NB4 (cell line): ENCODE results near the gene SETDB2.

ENCODE experiments used
- DNase-seq: peaks from one replicate; pipeline ENCODE4 v3.0.0; 2010; ENCODE audit warnings: low read depth
- H3K4me3 ChIP-seq: one replicate; pipeline ENCODE4 v1.5.1; 2011; ENCODE audit warnings: mild to moderate bottlenecking, low read depth, low read length, moderate library complexity
- CTCF ChIP-seq: IDR thresholded peaks from one replicate; pipeline ENCODE4 v1.5.1; 2012; ENCODE audit warnings: low read depth, low read length
- MAX ChIP-seq: IDR thresholded peaks from 2 replicates; pipeline ENCODE4 v1.6.1; 2011; ENCODE audit warnings: low read depth, low read length
- MYC ChIP-seq: IDR thresholded peaks from 2 replicates; pipeline ENCODE4 v1.6.1; 2011; ENCODE audit warnings: low read depth, low read length
- POLR2A ChIP-seq: IDR thresholded peaks from 2 replicates; pipeline ENCODE4 v1.6.1; 2011; ENCODE audit warnings: mild to moderate bottlenecking; ENCODE audit not compliant: insufficient read length; ENCODE audit errors: extremely low read depth

Gene SETDB2

DNA sequence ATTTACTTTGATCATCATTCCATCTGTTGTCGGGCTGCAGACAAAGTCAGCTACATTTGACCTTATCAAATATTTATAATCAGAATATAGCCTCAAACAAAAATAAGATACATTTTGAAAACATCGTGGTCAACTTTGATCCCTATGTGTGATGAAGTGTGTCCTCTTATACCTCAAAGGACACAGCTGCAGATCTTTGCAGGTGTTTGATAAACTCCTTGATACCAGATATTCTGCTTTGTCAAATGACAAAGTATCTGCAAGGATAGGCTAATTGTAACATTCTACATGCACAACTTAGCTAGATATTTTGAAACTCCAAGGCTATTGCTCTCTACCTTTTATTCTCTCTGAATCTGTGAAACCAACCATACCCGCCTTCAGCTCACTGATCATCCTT, 95.7 kb downstream of the SETDB2 start:
- H3K4me3 ChIP-seq, result no peak overlapping the region
- TF ChIP-seq POLR2A (no peak), MAX (no peak), CTCF (no peak), MYC (no peak)

DNA sequence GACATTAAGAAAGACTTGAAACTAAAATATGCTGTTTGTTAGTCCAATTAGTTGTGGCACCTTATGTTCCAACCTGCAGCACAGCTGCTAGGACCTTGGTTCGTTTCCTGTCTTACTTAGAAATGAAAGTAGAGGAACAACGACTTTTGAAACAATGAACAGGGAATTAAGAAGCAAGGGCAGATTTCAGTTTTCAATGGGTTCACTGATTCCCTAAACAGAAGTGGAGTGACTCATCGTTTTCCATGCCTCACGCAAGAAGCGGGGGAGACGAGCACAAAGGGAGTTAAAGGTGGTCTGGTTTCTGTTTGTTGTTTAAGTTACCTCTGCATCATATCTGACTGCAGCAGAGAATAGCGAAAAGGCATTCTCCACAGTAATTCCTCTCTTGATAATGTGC, 96.5 kb downstream of the SETDB2 start:
- DNase-seq, result peak; percentile 68
- no peak overlapping the region for H3K4me3 ChIP-seq
- TF ChIP-seq MAX (no peak), CTCF (no peak), POLR2A (no peak), MYC (no peak)

More for the DNA sequence above, 95.7 kb downstream of the SETDB2 start:
- no peak for DNase-seq

DNA sequence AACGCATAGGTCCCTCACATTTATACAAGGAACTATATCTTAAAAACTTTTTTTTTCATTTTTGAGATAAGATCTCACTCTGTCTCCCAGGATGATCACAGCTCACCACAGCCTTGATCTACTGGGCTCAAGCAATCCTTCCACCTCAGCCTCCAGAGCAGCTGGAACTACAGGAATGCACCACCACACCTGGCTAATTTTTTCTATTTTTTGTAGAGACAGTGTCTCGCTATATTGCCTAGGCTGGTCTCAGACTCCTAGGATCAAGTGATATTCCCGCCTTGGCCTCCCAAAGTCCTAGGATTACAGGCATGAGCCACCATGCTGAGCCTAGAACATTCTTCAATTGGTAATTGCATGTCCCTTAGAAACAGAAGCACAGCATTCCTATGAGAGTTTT, 99.6 kb downstream of the SETDB2 start:
- TF ChIP-seq POLR2A, result no peak
- TF ChIP-seq CTCF, result no peak
- TF ChIP-seq MAX, result no peak
- TF ChIP-seq MYC, result no peak
- no peak overlapping the region for H3K4me3 ChIP-seq
- DNase-seq, result no peak
